NCI-H1092 treated with DMSO at 0.1 percent for 48 hours (cell line): Measurements from ENCODE around the gene CAMK2D.

Source experiments
- DNase-seq: peaks from one replicate; lab custom pipeline; 2025; lab: John Stamatoyannopoulos, UW

The CAMK2D gene

DNA sequence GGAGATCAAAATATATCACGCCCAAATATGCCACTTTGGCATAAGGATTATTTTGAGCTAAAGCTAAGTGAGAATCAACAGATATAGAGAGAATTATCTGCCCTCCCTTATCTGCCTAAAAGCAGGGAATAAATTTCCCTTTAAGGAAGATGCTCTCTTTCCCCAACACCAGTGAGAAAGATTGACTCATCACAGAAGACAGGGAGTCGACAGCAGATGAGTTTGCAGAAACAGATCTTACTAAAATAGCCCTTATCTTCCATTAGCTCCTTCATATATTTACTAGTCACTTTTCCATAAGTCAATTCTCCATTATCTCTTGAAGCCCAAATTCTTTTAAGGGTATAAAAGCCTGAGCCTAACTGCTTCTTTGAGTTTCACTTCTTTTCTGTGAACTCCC, 156.6 kb downstream of the CAMK2D start:
- DNase-seq: no peak

DNA sequence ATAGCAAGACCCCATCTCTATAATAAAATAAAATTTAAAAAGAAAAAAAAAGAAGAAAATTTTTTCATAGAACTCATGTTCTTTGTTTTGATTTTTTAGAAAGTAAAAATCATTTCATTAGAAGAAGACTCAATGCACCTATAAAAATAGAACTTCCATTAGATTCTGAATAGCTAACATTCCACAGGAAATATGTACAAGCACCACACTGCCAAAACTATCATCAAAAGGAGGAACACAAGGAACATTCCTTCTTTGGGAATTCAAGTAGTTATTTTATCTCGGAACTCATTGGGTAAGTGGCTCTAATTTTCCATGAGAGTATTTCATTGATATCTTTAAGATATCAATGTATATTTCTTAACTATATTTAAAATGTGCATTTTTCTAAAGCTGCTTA, 157.6 kb downstream of the CAMK2D start:
- no peak for DNase-seq

DNA sequence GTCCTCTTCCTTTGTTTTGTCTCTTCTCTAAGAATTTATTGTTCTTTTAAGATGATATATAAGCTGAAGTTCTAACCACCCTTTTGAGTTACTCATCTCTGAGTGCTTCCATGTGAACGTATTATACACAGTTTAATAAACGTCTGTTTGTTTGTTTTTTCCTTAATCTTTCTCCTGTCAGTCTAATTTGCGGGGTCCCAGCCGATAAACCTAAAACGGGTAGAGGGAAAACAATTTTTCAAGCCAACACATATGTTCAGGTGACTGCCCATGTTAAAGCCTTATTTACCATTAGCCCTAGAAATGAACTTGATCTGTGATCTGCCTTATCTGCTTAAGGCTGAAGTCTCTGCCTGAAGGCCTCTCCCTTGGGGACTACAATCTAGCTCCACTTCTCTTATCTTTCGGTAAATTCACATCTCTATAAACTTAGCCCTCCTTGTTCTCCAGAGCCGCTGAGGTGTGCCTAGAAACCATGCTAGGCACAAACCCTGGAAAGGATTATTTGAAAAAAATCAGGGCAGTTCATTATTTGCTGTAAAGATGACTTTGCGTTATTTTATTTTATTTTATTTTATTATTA, 158.8 kb downstream of the CAMK2D start:
- DNase-seq: no peak

DNA sequence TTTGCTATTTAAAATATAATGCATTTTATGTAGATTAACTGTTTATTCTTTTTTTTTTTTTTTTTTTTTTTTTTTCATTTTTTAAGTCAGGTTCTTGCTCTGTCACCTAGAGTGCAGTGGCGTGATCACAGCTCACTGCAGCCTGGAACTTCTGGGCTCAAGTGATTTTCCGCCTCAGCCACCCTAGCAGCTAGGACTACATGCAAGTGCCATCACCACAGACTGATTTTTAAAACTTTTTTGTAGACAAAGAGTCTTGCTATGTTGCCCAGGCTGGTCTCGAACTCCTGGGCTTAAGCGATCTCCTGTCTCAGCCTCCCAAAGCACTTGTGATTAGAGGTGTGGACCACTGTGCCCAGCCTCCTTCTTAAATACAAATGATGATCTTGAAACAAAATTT, 159.9 kb downstream of the CAMK2D start:
- DNase-seq: no peak

DNA sequence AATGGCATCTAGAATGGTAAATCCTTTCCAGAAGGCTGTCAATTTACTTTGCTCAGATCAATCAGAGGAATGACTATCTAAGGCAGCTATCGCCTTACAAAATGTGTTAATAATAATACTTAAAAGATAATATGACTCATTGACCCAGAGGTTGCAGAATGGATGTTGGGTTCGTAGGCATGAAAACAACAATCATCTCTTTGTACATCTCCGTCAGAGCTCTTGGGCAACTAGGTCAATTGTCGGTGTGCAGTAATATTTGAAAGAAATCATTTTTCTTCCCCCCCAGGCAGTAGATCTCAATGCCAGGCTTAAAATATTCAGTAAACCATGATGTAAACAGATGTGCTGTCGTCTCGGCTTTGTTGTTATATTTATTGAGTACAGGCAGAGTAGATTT, 165.1 kb downstream of the CAMK2D start:
- DNase-seq: no peak

DNA sequence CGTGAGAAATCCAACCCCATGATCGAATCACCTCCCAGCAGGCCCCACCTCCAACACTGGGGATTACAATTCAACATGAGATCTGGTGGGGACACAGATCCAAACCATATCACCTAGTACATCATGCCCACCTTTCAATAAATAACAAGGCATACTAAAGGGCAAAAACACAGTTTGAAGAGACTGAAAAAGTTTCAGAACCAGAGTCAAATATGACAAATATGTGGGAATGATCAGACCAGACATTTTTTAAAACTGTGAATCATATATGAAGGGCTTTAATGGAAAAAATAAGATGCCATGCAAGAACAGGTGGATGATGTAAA, 167.3 kb downstream of the CAMK2D start:
- DNase-seq: no peak

DNA sequence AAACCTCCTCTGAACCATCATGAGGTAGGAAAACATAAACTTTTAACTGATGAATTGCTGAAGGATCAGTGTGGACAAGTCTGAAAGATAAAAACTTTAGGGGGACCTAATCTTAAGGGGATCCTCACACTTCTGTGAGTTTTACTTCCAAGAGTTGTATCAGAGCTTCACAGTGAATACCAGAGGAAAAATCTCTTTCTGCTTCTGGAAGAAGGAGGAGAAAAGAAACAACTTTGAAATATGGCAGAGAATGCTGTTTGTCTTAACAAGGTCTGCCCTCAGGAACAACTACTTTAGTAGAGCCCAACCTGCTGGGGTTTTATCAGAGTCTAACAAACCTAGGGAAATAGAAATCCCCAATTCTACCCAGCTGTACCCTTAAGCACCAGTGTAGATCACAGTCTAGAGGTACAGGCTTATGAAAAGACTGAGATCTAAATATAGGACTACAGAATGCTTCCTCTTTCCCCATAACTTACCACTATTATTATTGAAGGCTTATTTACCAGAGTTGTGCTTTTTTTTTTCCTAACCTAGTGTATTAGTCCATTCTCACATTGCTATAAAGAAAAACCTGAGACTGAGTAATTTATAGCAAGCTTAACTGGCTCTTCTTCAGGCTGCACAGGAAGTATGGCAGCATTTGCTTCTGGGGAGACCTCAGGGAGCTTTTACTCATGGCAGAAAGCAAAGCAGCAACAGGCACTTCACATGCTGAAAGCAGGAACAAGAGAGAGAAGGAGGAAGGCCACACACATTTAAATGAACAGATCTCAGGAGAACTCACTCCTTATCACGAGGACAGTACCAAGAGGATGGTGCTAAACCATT, 167.9 kb downstream of the CAMK2D start:
- DNase-seq: no peak

DNA sequence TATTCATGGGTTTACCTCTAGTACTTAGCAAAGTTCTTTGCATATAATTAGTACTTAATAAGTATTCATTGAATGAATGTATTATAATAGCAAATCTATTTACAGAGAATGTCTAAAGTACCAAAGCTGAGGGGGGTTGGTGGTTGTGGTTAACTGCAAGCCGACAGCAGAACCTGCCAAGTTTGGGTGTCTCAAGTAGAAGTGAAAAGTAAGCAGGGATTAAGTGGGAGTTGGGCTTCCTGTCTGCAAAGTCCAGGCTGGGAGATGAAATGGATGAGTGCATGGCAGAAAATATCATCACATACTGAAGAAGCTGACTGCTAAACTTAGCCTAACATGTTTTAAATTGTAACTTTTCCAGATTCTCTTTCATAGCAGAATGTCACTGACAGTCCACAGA, 169.6 kb downstream of the CAMK2D start:
- no peak for DNase-seq

DNA sequence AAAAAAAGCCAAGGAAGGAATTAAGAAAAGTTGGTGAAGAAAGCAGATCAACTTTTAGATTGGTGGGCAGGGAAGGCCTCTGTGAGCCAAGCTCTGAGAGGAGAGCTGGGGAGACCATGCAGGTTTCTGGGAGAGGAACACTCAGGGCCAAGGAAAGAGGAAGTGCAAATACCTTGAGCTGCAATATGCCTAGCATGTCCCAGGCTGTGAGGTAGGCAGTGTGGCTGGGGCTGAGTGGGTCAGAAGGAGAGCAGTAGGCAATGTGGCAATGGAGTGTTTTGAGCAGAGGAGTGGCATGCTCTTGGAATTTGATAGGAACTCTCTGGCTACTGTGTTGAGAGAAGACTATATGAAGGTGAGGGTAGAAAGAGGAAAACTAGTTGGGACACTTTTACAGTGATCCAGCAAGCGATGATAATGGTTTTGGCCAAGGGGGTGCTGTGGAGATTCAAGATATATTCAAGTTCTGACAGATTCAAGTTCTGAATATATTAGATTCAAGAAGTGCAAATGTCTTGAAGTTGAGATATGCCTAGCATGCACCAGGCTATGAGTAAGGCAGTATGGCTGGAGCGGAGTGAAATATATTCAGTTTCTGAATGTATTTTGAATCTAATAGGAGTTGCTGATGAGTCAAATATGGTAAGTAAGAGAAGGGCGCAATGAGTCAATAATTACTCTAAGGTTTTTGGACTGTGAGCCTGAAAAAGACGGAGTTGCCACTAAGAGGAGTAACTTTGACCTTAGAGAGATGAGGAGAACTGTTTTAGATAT, 172.5 kb downstream of the CAMK2D start:
- DNase-seq: no peak

DNA sequence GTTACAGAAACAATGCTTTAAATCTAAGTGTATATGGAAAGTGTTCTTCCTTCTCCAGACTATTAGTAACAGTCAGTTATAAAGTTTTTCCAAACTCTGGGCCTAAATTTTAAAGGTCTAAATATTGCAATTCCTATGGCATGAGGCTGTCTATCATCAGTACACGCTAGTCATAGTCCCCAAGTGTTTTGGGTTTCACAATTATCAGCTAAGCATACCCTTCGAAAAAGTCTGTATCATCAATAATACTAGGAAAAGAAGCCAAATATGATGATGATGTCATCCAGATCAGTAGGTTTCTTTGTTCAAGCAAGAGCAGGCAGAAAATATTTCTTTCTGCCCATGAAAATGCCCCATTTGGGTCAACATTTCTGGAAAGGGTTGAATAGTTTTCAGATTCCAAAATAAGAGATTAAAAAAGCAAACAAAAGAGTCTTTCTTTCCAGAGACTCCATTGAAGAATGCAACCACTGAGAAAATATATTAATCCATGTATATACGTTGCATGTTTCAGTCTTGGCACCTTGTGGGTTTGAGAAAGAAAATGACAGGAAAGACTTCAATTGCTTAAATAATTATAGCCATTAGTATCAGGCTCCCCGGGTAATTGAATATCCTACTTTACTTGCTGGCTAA, 173.8 kb downstream of the CAMK2D start:
- no peak for DNase-seq

DNA sequence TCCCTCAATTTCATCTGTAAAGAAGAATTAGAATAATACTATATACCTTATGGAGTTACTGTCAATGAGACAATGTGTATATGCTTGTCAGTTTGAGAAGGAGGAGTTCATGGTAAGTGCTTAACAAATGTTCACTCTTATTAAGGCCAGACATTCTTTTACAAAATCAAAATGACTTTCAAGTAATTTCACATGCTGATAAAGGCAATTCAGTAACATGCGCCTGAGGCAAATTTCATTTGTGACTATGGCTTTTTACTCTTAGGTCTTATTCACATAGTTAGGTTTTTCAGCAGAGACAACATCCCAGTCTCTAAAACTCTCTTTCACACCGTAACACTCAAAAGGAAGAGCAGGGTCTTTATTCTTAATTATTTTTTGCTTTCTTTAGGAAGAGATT, 174.4 kb downstream of the CAMK2D start:
- DNase-seq: no peak

DNA sequence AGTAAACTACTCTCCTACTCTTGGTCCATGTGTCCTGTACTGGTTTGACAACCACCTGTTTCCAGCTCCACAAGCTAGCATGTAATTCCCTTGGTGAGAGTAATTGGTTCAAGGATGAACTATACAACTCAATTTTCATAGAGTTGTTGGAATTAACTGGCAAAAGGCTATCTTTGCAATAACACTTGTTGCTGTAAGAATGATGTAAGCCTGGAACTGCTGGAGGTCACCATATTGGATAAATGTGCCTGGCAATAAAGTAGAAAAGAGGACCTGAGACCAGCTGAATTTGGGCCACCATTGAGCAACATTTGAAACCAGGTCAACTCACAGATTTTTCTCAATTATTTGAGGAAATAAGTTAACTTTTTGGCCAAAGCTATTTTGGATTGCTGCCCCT, 175.5 kb downstream of the CAMK2D start:
- DNase-seq: no peak

DNA sequence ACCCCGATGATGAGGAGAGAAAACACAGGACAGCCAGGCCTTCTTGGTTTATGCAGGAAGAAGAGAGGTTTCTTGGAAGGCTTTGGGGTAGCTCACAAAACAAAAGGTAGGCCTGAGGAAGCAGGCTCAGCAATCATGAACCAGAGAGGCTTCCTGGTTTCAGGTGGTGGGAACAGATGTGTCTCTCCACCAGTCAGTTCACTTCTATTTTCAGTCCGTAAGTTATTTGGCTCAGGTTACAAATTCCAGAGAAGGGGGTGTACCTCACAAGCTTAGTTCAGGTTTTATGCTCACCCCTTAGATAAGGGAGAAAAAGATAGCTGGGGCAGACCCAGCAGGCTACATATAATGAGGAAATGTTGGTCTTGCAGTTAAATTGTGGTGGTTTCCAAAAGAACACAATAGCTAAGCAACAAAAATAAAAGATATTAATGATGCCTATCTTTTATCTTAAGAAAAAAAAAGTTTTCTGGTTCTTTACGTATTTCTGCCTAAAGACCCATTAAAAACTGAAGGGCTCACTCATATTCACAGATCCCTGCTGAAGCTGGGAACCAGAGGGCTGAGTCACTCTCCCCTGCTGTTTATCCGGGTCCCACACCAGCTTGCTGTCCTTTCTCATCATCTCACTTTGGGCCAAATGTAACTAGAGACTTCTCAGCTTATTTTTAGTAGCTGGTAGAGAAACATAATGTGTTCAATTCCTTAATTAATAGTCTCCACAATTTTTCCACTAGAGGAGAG, 177.0 kb downstream of the CAMK2D start:
- no peak for DNase-seq

DNA sequence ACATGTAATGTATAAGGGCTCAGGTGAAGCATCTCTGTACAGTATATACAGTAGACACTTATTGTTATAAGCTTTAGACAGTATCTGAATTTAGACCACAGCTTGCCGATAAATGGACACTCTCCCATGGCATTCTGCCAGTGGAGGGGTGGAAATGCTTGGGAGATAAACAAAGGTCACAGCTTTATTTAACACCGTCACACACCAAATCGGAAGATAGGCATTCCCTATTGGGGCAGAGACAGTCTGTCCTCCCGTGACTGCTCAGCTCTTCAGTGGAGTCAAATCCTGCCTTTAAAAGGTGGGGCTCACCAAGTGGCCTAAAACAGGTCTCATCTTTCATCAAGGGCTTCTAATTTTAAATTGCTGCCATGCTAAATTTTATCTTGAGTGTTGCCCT, 178.8 kb downstream of the CAMK2D start:
- DNase-seq: no peak

DNA sequence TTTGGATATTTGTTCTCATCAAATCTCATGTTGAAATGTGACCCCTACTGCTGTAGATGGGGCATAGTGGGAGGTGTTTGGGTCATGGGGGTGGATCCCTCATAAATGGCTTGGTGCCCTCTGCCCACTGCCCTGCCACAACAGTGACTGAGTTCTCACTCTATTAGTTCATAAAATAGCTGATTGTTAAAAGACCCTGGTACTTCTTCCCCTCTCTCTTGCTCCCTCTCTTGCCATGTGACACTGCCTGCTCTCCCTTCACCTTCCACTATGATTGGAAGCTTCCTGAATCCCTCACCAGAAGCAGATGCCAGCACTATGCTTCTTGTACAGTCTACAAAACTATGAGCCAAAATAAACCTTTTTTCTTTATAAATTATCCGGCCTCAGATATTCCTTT, 182.2 kb downstream of the CAMK2D start:
- no peak for DNase-seq

DNA sequence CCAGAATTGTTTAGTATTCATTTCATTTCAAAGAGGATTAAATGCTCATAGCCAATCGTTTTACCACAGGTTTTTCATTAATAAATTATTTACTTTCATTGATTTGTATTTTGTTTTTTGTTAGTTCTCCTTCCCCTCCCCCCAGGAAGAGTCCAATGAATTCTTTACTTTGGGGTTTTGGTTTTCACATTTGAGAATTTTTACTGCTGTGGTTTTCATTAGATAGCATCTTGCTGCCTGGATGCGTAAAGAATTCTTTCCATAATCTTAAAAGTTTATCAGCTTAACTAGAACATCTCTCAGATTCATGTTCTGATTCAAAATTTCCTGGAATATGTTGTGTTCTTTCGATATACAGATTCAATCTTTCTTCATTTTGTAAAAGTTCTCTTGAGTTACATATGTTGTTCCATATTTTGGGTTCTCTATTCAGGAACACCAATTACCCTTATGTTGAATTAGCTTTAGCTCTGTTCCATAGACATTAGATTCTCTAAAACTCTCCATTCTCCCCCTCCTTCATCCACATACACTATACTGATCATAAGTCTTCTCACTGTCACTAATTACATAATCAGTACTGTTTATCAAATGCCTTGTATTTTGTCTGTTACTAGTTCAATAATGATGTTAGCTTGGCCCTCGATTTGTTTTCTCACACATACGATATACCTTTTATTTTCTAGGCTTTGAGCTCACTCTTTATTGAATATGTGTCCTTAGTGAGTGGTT, 184.4 kb downstream of the CAMK2D start:
- no peak for DNase-seq

DNA sequence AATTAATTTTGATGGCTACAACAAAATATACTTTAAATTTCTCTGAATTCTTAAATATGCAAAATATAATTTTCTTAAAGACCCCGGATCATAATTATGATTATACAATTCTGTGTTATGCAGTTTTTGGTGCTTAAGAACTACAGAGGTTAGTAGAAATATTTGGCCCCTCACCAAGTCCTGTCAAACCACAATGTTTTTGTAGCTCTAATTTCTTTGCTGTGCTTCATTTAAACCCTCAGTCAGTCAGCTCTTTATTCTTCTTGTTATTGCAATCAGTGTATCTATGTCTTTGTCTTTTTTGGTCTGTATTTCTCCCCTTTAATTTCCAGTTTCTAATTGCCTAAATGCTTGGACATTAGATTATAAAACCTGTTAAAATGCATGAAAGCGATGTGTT, 186.1 kb downstream of the CAMK2D start:
- DNase-seq: no peak

DNA sequence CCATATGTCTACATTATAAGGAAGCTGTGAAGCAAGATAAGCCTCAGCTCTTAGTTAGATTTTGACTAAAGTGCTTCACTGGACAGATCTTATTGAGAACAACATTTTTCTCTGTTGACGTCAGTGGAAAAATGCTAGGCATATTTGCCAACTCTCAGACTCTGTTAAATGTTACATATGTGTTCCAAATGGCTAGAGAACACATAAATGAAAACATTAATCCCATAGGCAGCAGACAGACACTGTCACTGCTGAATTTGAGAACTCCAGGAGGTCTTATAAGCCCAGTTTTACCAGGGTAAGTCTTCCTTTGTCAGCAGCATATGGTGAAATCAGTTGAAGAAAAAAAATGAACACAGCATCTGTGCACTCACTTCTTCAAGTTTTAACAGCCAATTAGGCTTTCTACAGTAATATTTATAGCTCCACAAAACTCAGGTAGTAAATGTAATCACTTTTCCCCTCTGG, 186.9 kb downstream of the CAMK2D start:
- DNase-seq: no peak

DNA sequence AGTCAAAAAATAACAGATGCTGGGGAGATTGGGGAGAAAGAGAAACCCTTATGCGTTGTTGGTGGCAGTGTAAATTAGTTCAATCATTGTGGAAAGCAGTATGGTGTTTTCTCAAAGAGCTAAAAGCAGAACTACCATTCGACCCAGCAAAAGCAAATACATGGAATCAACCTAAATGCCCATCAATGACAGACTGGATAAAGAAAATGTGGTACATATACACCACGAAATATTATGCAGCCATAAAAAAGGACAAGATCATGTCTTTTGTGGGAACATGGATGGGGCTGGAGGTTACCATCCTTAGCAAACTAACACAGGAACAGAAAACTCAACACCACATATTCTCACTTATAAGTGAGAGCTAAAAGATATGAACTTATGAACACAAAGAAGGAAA, 188.9 kb downstream of the CAMK2D start:
- no peak for DNase-seq

DNA sequence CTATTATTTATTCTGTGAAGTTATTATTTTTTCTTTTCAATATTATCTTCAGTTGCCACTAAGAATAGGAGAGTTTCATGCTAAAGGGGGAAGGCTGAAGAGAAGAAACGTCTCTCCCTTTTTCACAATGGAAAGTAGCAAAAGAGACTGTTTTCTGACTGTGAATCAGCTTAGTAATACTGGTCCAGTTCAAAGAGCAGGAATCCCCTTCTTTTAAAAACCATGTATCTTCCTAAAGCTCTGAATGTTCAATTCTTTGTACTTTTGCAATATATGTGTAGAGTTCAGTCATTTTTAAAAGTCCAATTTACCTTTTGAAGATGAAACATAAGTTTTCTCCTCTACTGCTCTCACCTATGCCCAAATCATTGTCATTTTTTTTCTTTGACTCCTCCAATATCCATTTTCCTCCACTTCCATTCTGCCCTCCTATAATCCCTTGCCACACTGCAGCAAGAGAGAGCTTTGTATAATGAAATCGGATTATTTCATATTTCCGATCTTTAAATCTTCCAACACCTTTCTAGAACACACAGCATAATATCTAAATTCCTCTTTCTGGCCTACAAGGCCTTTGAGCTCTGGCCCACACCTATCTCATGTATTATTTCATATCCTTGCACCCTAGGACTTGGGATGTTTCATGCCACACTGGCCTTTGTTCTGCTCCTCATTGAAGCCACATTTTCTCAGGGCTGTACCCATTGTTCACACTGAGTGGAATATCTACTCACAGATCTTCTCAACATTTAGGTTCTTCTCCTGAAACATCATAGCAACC, 195.3 kb downstream of the CAMK2D start:
- DNase-seq: no peak

DNA sequence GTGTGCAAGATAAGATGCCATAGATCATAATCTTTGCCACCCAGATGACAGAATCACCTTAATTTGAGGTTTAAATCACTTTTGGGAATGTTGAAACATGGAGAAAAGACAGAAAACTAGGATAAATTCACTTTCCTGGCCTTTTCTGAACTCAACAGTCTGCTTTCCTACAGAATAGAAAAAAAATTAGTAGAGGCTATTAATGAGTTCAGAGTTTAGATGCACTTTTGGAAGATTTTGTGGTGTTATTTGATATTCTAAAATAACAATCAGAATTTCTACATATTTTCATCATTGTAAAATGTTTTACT, 195.9 kb downstream of the CAMK2D start:
- no peak for DNase-seq
